Effector CD4-positive, alpha-beta T cell (primary cell): ENCODE data around the gene PDPK1.
"Not testable (repeated sequence)": the region's sequence is repeated elsewhere in the genome, so short reads cannot be mapped to it uniquely, and the experiment has no call there.

Source experiments
- DNase-seq: peaks from one replicate; pipeline ENCODE4 v3.0.0-alpha.2; 2020

The PDPK1 gene

GRCh38 chr16:2595393-2596205 lies 57.8 kb downstream of the PDPK1 start:
- no peak for DNase-seq

GRCh38 chr16:2596747-2597559 lies 59.1 kb downstream of the PDPK1 start:
- DNase-seq, result no peak

- DNase-seq, result no peak
Observed at GRCh38 chr16:2597560-2597902, 59.7 kb downstream of the PDPK1 start.

GRCh38 chr16:2598133-2598641 lies 60.4 kb downstream of the PDPK1 start:
- DNase-seq, result no peak

- no peak for DNase-seq
Observed at GRCh38 chr16:2598723-2599122, 60.9 kb downstream of the PDPK1 start.

GRCh38 chr16:2599165-2599564 lies 61.3 kb downstream of the PDPK1 start:
- DNase-seq, result not testable (repeated sequence)

GRCh38 chr16:2599785-2600184 lies 62.0 kb downstream of the PDPK1 start:
- not testable (repeated sequence) for DNase-seq

- not testable (repeated sequence) for DNase-seq
Observed at GRCh38 chr16:2601301-2602025, 63.6 kb downstream of the PDPK1 start.

- not testable (repeated sequence) for DNase-seq
Observed at GRCh38 chr16:2602175-2602574, 64.4 kb downstream of the PDPK1 start.

- peak; percentile 61 for DNase-seq
Observed at GRCh38 chr16:2603165-2604015, 65.6 kb downstream of the PDPK1 start.

GRCh38 chr16:2604016-2604369 lies 66.2 kb downstream of the PDPK1 start:
- not testable (repeated sequence) for DNase-seq

- not testable (repeated sequence) for DNase-seq
Observed at GRCh38 chr16:2606820-2607219, 69.0 kb downstream of the PDPK1 start.

- DNase-seq, result not testable (repeated sequence)
Observed at GRCh38 chr16:2609345-2609744, 71.5 kb downstream of the PDPK1 start.

- DNase-seq, result no peak
Observed at GRCh38 chr16:2609827-2610470, 72.1 kb downstream of the PDPK1 start.

- no peak for DNase-seq
Observed at GRCh38 chr16:2610781-2611498, 73.1 kb downstream of the PDPK1 start.

- no peak for DNase-seq
Observed at GRCh38 chr16:2611499-2611862, 73.7 kb downstream of the PDPK1 start.

- DNase-seq, result not testable (repeated sequence)
Observed at GRCh38 chr16:2611877-2612276, 74.1 kb downstream of the PDPK1 start.

- DNase-seq, result not testable (repeated sequence)
Observed at GRCh38 chr16:2613251-2613650, 75.4 kb downstream of the PDPK1 start.

- DNase-seq, result no peak
Observed at GRCh38 chr16:2614761-2615191, 77.0 kb downstream of the PDPK1 start.

GRCh38 chr16:2618964-2619363 lies 81.1 kb downstream of the PDPK1 start:
- not testable (repeated sequence) for DNase-seq

- not testable (repeated sequence) for DNase-seq
Observed at GRCh38 chr16:2619628-2620027, 81.8 kb downstream of the PDPK1 start.
